ENCODE data around the gene UBXN10.

- TF ChIP-seq CTCF (IDR thresholded peaks at IDR 0.05) (no peak), POLR2A (IDR thresholded peaks at IDR 0.05) (no peak)
Measured at GRCh38 chr1:20198918-20199317, 13.0 kb downstream of the UBXN10 start.
